ENCODE results near the gene GRIK2.

Gene GRIK2

GRCh38 chr6:101454106-101454676 lies 60.7 kb downstream of the GRIK2 start:
- DNase-seq (ENCODE audit: low spot score) = no peak

GRCh38 chr6:101458336-101458735 lies 64.8 kb downstream of the GRIK2 start:
- no peak for DNase-seq (ENCODE audit: low spot score)

- DNase-seq (ENCODE audit: low spot score) = no peak
Observed at GRCh38 chr6:101458826-101459225, 65.3 kb downstream of the GRIK2 start.

- no peak for DNase-seq (ENCODE audit: low spot score)
Observed at GRCh38 chr6:101462576-101462975, 69.1 kb downstream of the GRIK2 start.

GRCh38 chr6:101465863-101466262 lies 72.4 kb downstream of the GRIK2 start:
- no peak for DNase-seq (ENCODE audit: low spot score)

- no peak for DNase-seq (ENCODE audit: low spot score)
Observed at GRCh38 chr6:101477436-101477835, 83.9 kb downstream of the GRIK2 start.

GRCh38 chr6:101478891-101479290 lies 85.4 kb downstream of the GRIK2 start:
- no peak for DNase-seq (ENCODE audit: low spot score)

- no peak for DNase-seq (ENCODE audit: low spot score)
Observed at GRCh38 chr6:101482606-101483005, 89.1 kb downstream of the GRIK2 start.

GRCh38 chr6:101484781-101485180 lies 91.3 kb downstream of the GRIK2 start:
- no peak for DNase-seq (ENCODE audit: low spot score)

- no peak for DNase-seq (ENCODE audit: low spot score)
Observed at GRCh38 chr6:101486124-101486523, 92.6 kb downstream of the GRIK2 start.

GRCh38 chr6:101486726-101487125 lies 93.2 kb downstream of the GRIK2 start:
- DNase-seq (ENCODE audit: low spot score) = no peak

- no peak for DNase-seq (ENCODE audit: low spot score)
Observed at GRCh38 chr6:101489456-101489855, 95.9 kb downstream of the GRIK2 start.

GRCh38 chr6:101490857-101491256 lies 97.3 kb downstream of the GRIK2 start:
- DNase-seq (ENCODE audit: low spot score) = no peak

- DNase-seq (ENCODE audit: low spot score) = no peak
Observed at GRCh38 chr6:101502818-101503217, 109.3 kb downstream of the GRIK2 start.

- no peak for DNase-seq (ENCODE audit: low spot score)
Observed at GRCh38 chr6:101509536-101509935, 116.0 kb downstream of the GRIK2 start.

- no peak for DNase-seq (ENCODE audit: low spot score)
Observed at GRCh38 chr6:101513181-101513580, 119.7 kb downstream of the GRIK2 start.

GRCh38 chr6:101516578-101516977 lies 123.1 kb downstream of the GRIK2 start:
- DNase-seq (ENCODE audit: low spot score) = no peak

GRCh38 chr6:101517632-101518031 lies 124.1 kb downstream of the GRIK2 start:
- DNase-seq (ENCODE audit: low spot score) = no peak

- DNase-seq (ENCODE audit: low spot score) = no peak
Observed at GRCh38 chr6:101522254-101522653, 128.7 kb downstream of the GRIK2 start.

- DNase-seq (ENCODE audit: low spot score) = no peak
Observed at GRCh38 chr6:101527467-101527866, 134.0 kb downstream of the GRIK2 start.

GRCh38 chr6:101528801-101529200 lies 135.3 kb downstream of the GRIK2 start:
- no peak for DNase-seq (ENCODE audit: low spot score)

- no peak for DNase-seq (ENCODE audit: low spot score)
Observed at GRCh38 chr6:101531538-101531937, 138.0 kb downstream of the GRIK2 start.

GRCh38 chr6:101534386-101534785 lies 140.9 kb downstream of the GRIK2 start:
- DNase-seq (ENCODE audit: low spot score) = no peak

GRCh38 chr6:101534821-101535220 lies 141.3 kb downstream of the GRIK2 start:
- no peak for DNase-seq (ENCODE audit: low spot score)

Data from CD4-positive, alpha-beta T cell treated with Interleukin-6 at 100 ng/mL for 8 hours (primary cell).